Stimulated activated CD4-positive, alpha-beta T cell treated with anti-CD3 and anti-CD28 coated beads, Interleukin-1b, Interleukin-23, amount 100 ng/mL, for 1 hour (primary cell): Measurements from ENCODE around the gene KLHDC4.
"Not testable (repeated sequence)": the region's sequence is repeated elsewhere in the genome, so short reads cannot be mapped to it uniquely, and the experiment has no call there.

Experiments used
- DNase-seq, 2 donors: peaks; one replicate each; pipeline ENCODE4 v3.0.0-alpha.2; 2020; ENCODE audit warnings: low read depth in 2 of 2

Gene KLHDC4

GRCh38 chr16:87765776-87766484 lies at the start of gene KLHDC4:
TSS of gene KLHDC4 (minus strand) at chr16:87765986. CDS start at chr16:87765890, 96 bp downstream.
- peak; percentile 67 to 79 for DNase-seq

GRCh38 chr16:87815567-87815966 lies 49.8 kb upstream of the KLHDC4 start:
- no peak for DNase-seq

GRCh38 chr16:87812200-87812656 lies 46.4 kb upstream of the KLHDC4 start:
- no peak for DNase-seq

- DNase-seq: not testable (repeated sequence)
Observed at GRCh38 chr16:87811454-87811853, 45.7 kb upstream of the KLHDC4 start.

- no peak for DNase-seq
Observed at GRCh38 chr16:87809150-87809902, 43.5 kb upstream of the KLHDC4 start.

- no peak for DNase-seq
Observed at GRCh38 chr16:87808108-87808507, 42.3 kb upstream of the KLHDC4 start.

GRCh38 chr16:87806641-87807546 lies 41.1 kb upstream of the KLHDC4 start:
- no peak for DNase-seq

- no peak for DNase-seq
Observed at GRCh38 chr16:87806261-87806640, 40.5 kb upstream of the KLHDC4 start.

GRCh38 chr16:87803385-87803784 lies 37.6 kb upstream of the KLHDC4 start:
- no peak for DNase-seq

GRCh38 chr16:87802670-87803069 lies 36.9 kb upstream of the KLHDC4 start:
- no peak for DNase-seq

GRCh38 chr16:87801679-87802259 lies 36.0 kb upstream of the KLHDC4 start:
- DNase-seq: no peak

- no peak for DNase-seq
Observed at GRCh38 chr16:87800497-87800896, 34.7 kb upstream of the KLHDC4 start.

GRCh38 chr16:87795336-87795735 lies 29.6 kb upstream of the KLHDC4 start:
- DNase-seq: no peak

- no peak for DNase-seq
Observed at GRCh38 chr16:87794485-87795078, 28.8 kb upstream of the KLHDC4 start.

GRCh38 chr16:87792205-87792565 lies 26.4 kb upstream of the KLHDC4 start:
- no peak for DNase-seq

- DNase-seq: no peak
Observed at GRCh38 chr16:87791295-87792204, 25.8 kb upstream of the KLHDC4 start.

- no peak for DNase-seq
Observed at GRCh38 chr16:87790292-87791100, 24.7 kb upstream of the KLHDC4 start.

- no peak for DNase-seq
Observed at GRCh38 chr16:87789437-87790291, 23.9 kb upstream of the KLHDC4 start.
